Activated naive CD8-positive, alpha-beta T cell treated with anti-CD3 and anti-CD28 coated beads, Interleukin-2, amount 50 U/mL, for 24 hours (primary cell): ENCODE results near the gene WDSUB1.

Source experiments
- ATAC-seq: fragments of 150-1000 bp; cut with Tn5 transposase; one replicate; pipeline ENCODE4 v1.10.0; 2021
- DNase-seq: peaks from one replicate; pipeline ENCODE4 v3.0.0; 2021
- H3K27ac Mint-ChIP-seq: one replicate; pipeline ENCODE4 v1.8.0; 2021; ENCODE audit warnings: mild to moderate bottlenecking, mixed read lengths
- H3K27me3 Mint-ChIP-seq: one replicate; pipeline ENCODE4 v1.8.0; 2021; ENCODE audit warnings: mixed read lengths
- H3K36me3 Mint-ChIP-seq: one replicate; pipeline ENCODE4 v1.8.0; 2021; ENCODE audit warnings: low read depth, mixed read lengths
- H3K4me1 Mint-ChIP-seq: one replicate; pipeline ENCODE4 v1.8.0; 2021; ENCODE audit warnings: mixed read lengths
- H3K4me3 Mint-ChIP-seq: one replicate; pipeline ENCODE4 v1.8.0; 2021; ENCODE audit warnings: mild to moderate bottlenecking, moderate library complexity, mixed read lengths
- H3K9me3 Mint-ChIP-seq: one replicate; pipeline ENCODE4 v1.8.0; 2021; ENCODE audit warnings: mixed read lengths

WDSUB1 gene

DNA sequence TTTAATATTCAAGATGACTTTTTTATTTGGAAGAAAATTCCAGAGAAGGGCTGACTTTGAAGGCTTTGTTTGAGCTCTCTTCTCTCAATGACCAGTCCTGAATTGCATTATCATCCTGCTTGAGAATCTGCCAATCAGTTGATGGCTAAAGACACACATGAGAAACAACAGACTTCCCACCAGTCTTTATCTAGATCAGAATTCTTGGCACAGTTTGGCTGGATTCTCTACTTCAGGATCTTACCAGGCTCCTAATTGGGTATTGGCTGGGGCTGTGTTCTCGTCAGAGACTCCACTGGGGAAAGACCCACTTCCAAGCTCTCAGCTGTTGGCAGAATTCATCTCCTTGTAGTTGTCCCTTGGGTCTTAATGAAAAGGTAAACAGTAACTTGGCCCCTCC lies 86.0 kb downstream of the WDSUB1 start:
- Mint-ChIP-seq H3K4me1 (peaks cover 18% of the 10 kb centered on the region), H3K9me3 (no peaks in the 10 kb centered on the region), H3K36me3 (no peaks in the 10 kb centered on the region), H3K4me3 (no peak overlapping the region), H3K27me3 (no peaks in the 10 kb centered on the region), H3K27ac (no peak overlapping the region)
- DNase-seq, result no peak
- no peak for ATAC-seq

DNA sequence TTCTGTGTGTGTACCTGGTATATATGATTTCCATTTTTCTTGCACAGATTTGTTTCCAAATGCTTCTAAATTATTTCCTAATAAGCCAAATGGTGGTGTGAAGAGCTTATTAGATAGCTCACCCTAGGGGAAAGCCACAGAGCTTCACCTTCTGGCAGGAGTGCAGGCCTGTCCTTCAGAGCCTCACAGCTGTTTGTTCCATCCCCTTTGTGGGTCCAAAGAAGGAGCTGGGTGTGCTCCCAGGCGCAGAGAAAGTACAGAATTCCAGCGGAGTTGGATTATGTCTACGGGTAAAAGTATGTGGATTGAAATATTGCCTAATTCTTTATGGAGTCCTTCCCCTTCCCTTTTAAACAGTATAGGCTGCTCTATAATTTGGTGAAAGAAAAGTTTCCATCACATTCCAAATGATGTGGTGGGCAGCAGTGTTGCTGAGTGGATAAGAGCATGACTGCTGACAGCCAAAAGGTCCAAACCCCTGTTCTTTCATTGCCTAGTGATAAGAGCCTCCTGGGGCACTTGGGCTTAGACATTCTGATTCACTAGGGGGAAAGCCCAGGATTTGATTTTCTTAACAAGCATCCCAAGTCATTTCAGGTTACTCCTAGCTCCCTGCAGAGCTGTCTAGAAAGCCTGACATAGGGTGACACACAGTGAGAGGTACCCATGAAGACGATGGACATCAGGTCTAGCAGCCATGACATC lies 86.6 kb downstream of the WDSUB1 start:
- Mint-ChIP-seq H3K4me3 (no peak overlapping the region), H3K36me3 (no peaks in the 10 kb centered on the region), H3K27ac (no peak overlapping the region), H3K9me3 (no peaks in the 10 kb centered on the region), H3K27me3 (no peaks in the 10 kb centered on the region), H3K4me1 (peaks cover 18% of the 10 kb centered on the region)
- no peak for DNase-seq
- ATAC-seq, result no peak

DNA sequence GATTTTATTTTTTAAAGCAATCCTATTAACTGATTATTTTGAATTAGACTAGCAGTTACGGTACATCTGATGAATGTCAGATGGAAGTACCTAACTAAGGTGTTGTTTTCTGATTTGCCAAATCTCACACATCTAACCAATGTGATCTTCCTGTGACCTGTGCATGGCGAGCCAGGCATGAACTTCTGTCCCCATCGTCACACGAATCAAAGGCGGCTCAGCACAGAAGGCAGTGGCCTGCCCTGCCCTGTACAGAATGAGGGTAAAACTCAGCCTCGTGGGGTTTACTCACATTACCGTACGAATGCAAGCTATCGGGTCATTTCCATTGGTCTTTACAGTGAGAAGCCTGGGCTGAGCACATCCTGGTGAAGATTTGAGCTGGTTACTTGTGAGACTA lies 87.3 kb downstream of the WDSUB1 start:
- Mint-ChIP-seq H3K4me1 (peaks cover 18% of the 10 kb centered on the region), H3K27ac (no peak overlapping the region), H3K36me3 (no peaks in the 10 kb centered on the region), H3K27me3 (no peaks in the 10 kb centered on the region), H3K9me3 (no peaks in the 10 kb centered on the region), H3K4me3 (no peak overlapping the region)
- ATAC-seq (no peak), DNase-seq (no peak)

DNA sequence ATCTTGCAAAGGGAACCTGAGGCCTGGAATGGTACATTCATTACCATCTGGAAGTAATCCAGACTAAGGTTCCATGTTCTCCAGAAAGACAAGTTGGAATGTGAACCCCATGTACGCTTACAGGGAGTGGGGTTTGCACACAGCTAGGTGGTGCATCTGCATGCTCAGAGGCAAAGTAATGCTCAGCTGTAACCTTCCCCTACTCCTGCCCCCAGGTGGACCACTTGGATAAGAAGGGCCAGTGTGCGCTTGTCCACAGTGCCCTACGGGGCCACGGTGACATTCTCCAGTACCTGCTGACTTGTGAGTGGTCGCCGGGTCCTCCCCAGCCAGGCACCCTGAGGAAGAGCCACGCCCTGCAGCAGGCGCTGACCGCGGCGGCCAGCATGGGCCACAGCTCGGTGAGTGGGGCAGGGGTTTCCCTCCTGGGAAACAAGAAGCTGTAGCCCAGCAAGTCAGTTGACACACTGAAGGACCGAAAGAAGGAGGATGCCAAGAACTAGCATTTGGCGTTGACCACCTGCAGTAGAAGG lies 90.0 kb downstream of the WDSUB1 start:
- Mint-ChIP-seq H3K27ac (no peak overlapping the region), H3K4me1 (peaks cover 11% of the 10 kb centered on the region), H3K36me3 (no peaks in the 10 kb centered on the region), H3K4me3 (no peak overlapping the region), H3K9me3 (no peaks in the 10 kb centered on the region), H3K27me3 (no peaks in the 10 kb centered on the region)
- DNase-seq (no peak), ATAC-seq (no peak)

DNA sequence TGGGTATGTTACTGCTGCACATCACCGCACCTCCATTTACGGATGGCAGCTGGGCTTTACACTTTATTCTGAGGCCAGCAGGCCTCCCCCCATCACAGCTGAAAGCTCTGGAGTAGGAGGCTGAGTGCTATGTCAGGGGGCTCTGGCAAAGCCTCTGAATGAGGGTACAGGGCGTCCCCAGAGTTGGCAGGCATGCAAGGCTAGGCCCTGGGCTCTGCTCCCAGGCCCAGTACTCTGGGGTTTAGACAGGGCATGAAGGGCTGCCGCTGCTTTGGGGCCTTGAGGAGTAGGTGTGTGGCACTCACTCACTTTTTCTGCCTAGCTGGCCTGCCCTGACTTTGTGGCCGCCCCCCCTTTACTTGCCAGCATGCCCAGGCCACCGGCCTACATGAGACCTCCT lies 90.8 kb downstream of the WDSUB1 start:
- ATAC-seq (no peak), DNase-seq (no peak)
- Mint-ChIP-seq H3K4me3 (no peak overlapping the region), H3K27ac (no peak overlapping the region), H3K36me3 (no peaks in the 10 kb centered on the region), H3K9me3 (no peaks in the 10 kb centered on the region), H3K27me3 (no peaks in the 10 kb centered on the region), H3K4me1 (peaks cover 4% of the 10 kb centered on the region)

DNA sequence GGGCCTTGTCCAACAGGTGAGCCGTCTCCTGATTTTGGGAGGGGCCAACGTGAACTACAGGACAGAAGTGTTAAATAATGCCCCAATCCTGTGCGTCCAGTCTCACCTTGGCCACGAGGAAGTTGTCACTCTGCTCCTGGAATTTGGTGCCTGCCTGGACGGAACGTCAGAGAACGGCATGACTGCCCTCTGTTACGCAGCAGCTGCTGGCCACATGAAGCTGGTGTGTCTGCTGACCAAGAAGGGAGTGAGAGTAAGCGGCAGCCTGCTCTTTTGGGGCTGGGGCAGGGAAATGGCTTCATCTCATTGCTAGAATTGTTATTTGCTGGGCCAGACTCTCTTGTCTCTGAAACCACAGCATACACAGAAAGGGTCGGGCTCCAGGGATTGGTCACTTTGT lies 92.3 kb downstream of the WDSUB1 start:
- H3K4me1 Mint-ChIP-seq, result no peaks in the 10 kb centered on the region
- no peak overlapping the region for H3K27ac Mint-ChIP-seq
- no peaks in the 10 kb centered on the region for H3K27me3 Mint-ChIP-seq
- no peaks in the 10 kb centered on the region for H3K9me3 Mint-ChIP-seq
- ATAC-seq (no peak), DNase-seq (no peak)
- H3K4me3 Mint-ChIP-seq, result no peak overlapping the region
- no peaks in the 10 kb centered on the region for H3K36me3 Mint-ChIP-seq

DNA sequence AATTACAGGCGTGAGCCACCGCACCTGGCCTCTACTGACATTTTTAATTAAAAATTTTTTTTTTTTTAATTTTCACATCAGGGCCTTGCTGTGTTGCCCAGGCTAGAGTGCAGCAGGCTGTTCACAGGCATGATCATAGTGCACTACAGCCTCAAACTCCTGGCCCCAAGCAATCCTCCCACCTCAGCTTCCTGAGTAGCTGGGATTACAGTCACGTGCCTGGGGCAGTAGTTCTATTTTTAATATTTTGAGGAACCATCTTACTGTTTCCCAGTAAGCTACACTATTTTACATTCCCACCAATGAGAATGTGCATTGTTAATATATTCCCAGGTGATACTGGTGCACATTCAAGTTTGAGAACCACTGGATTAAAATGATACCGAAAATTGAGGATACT lies 92.7 kb downstream of the WDSUB1 start:
- Mint-ChIP-seq H3K4me1 (no peaks in the 10 kb centered on the region), H3K27ac (no peak overlapping the region), H3K4me3 (no peak overlapping the region), H3K36me3 (no peaks in the 10 kb centered on the region), H3K9me3 (no peaks in the 10 kb centered on the region), H3K27me3 (no peaks in the 10 kb centered on the region)
- ATAC-seq (no peak), DNase-seq (no peak)

DNA sequence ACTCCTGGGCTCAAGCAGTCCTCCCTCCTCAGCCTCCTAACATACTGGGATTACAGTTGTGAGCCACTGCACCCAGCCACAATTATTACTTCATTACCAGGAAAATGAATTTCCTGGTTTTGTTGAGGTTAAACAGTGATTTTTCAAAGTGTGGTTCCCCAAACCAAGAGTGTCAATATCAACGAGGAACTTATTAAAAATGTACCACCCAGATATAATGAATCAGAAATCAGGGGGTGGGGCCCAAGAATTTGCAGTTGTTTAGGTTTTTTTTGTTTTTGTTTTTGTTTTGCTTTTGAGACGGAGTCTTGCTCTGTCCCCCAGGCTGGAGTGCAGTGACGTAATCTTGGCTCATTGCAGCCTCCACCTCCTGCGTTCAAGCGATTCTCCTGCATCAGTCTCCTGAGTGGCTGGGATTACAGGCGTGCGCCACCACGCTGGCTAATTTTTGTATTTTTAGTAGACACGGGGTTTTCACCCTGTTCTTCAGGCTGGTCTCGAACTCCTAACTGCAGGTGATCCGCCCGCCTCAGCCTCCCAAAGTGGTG lies 94.1 kb downstream of the WDSUB1 start:
- H3K4me3 Mint-ChIP-seq, result no peak overlapping the region
- no peak overlapping the region for H3K27ac Mint-ChIP-seq
- H3K4me1 Mint-ChIP-seq, result no peaks in the 10 kb centered on the region
- ATAC-seq (no peak), DNase-seq (no peak)
- H3K27me3 Mint-ChIP-seq, result no peaks in the 10 kb centered on the region
- H3K36me3 Mint-ChIP-seq, result no peaks in the 10 kb centered on the region
- no peaks in the 10 kb centered on the region for H3K9me3 Mint-ChIP-seq

DNA sequence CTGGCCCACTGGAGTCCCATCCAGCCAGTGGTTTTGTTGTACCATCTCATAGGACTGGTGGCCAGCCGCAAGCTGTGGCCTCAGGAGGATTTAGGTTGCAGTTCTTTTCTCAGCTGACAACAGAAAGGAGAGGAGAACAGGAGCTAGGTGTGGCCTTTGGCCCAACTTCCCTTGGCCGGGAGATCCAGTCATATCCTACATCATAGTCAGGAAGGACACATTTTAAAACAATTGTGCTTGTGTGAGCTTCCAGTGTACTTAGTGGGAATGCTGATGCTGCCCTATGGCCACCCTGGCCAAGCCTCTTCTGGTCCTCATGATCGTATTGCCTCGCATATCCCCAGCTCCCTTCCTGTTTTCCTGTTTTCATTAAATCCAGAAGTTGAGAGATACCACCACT lies 98.1 kb downstream of the WDSUB1 start:
- DNase-seq, result no peak
- Mint-ChIP-seq H3K27ac (no peak overlapping the region), H3K9me3 (no peaks in the 10 kb centered on the region), H3K4me3 (no peak overlapping the region), H3K36me3 (no peaks in the 10 kb centered on the region), H3K27me3 (no peaks in the 10 kb centered on the region), H3K4me1 (peaks cover 6% of the 10 kb centered on the region)
- no peak for ATAC-seq

DNA sequence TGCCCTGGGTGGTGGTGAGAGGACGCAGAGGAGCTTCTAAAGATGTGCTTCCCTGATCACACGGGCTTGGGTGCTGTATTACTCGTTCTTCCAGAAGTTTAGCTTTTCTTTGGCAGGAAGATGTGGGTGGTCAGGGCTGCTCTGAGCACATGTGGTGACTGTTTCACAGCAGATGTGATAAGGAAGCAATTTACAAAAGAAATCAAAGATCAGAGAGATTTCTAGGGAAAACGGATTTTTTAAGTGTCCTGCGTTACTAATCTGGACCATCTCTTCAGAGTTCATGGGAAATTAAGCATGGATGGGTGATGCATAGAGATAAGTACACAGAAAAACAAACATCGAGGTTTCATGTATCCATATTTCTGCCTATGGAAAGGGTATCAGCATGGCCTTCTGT lies 99.4 kb downstream of the WDSUB1 start:
- ATAC-seq, result no peak
- no peak overlapping the region for H3K27ac Mint-ChIP-seq
- H3K36me3 Mint-ChIP-seq, result no peaks in the 10 kb centered on the region
- H3K27me3 Mint-ChIP-seq, result no peaks in the 10 kb centered on the region
- DNase-seq, result no peak
- no peak overlapping the region for H3K4me3 Mint-ChIP-seq
- H3K9me3 Mint-ChIP-seq, result no peaks in the 10 kb centered on the region
- H3K4me1 Mint-ChIP-seq, result peaks cover 6% of the 10 kb centered on the region

DNA sequence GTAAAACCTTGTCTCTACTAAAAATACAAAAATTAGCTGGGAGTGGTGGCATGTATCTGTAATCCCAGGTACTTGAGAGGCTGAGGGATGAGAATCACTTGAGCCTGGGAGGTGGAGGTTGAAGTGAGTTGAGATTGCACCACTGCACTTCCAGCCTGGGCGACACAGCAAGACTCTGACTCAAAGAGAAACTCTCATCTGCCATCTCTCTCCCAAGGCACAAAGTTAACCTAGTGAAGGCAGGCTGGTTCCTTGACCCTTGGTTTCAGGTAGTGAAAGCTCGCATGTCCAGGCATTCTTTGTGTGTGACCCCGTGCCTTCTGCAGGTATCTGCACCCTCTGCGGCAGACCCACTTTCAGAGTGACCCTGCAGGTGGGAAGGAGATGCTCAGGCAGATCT lies 100.0 kb downstream of the WDSUB1 start:
- ATAC-seq, result no peak
- no peak for DNase-seq
- Mint-ChIP-seq H3K9me3 (no peaks in the 10 kb centered on the region), H3K36me3 (no peaks in the 10 kb centered on the region), H3K4me1 (peaks cover 6% of the 10 kb centered on the region), H3K27me3 (no peaks in the 10 kb centered on the region), H3K27ac (no peak overlapping the region), H3K4me3 (no peak overlapping the region)
